GM19099 (cell line): ENCODE results near the gene PCYT2.
A peak's percentile ranks its signal among the peaks of the same experiment; 100 is the strongest.

Experiments
- POLR2A ChIP-seq: IDR thresholded peaks from 3 replicates; pipeline ENCODE4 v1.6.1; 2011; ENCODE audit warnings: low read depth; ENCODE audit not compliant: insufficient read length; ENCODE audit errors: extremely low read depth

PCYT2 gene

GRCh38 chr17:81911277-81911961 lies at the start of gene PCYT2:
TSS of gene PCYT2 (minus strand) at chr17:81911399. CDS start at chr17:81911355, 44 bp downstream.
- peak; percentile 54 for TF ChIP-seq POLR2A

- TF ChIP-seq POLR2A, result no peak
Observed at GRCh38 chr17:81960130-81960958, 49.1 kb upstream of the PCYT2 start.

GRCh38 chr17:81959362-81960129 lies 48.3 kb upstream of the PCYT2 start:
- no peak for TF ChIP-seq POLR2A

- TF ChIP-seq POLR2A, result no peak
Observed at GRCh38 chr17:81958633-81959342, 47.6 kb upstream of the PCYT2 start.

- no peak for TF ChIP-seq POLR2A
Observed at GRCh38 chr17:81957691-81958432, 46.7 kb upstream of the PCYT2 start.

- TF ChIP-seq POLR2A, result no peak
Observed at GRCh38 chr17:81956607-81957589, 45.7 kb upstream of the PCYT2 start.

- no peak for TF ChIP-seq POLR2A
Observed at GRCh38 chr17:81955756-81956544, 44.8 kb upstream of the PCYT2 start.

- TF ChIP-seq POLR2A, result no peak
Observed at GRCh38 chr17:81955058-81955681, 44.0 kb upstream of the PCYT2 start.

GRCh38 chr17:81954131-81955057 lies 43.2 kb upstream of the PCYT2 start:
- TF ChIP-seq POLR2A, result no peak

- no peak for TF ChIP-seq POLR2A
Observed at GRCh38 chr17:81952792-81953228, 41.6 kb upstream of the PCYT2 start.
